ENCODE data around the gene PTBP3. TPM values are rescaled to one million over a fixed set of nuclear protein-coding genes. Genes with fewer than 3 reads are reported as not detected.

PTBP3 gene
- total and polyA plus RNA-seq, 2 of the 4 experiments (the other 2 are of a cell fraction): 8.6 to 15.6 TPM

- CTCF ChIA-PET: no interaction called here
Observed at GRCh38 chr9:112283582-112284253, 49.7 kb downstream of the PTBP3 start.

More at GRCh38 chr9:112283582-112284253, 49.7 kb downstream of the PTBP3 start:
- ATAC-seq (ENCODE audit: low read depth) (no peak), DNase-seq (no peak)
- Histone ChIP-seq H3K4me1 (ENCODE audit: control insufficient read depth, insufficient read depth, low read length) (peaks cover 2% of the 10 kb centered on the region), H2BK5ac (ENCODE audit: low read depth, low read length, poor library complexity, severe bottlenecking) (no peak overlapping the region), H3K56ac (ENCODE audit: extremely low read depth, insufficient read depth, low read length) (no peak overlapping the region), H3K4me2 (ENCODE audit: low read depth, low read length) (no peak overlapping the region), H2AK9ac (replicated peaks; ENCODE audit: low read depth, low read length, poor library complexity) (no peak overlapping the region), H3K79me1 (ENCODE audit: low read depth in 1 of 2, low read length in 2 of 2) (peaks cover 43 to 46% of the 10 kb centered on the region in 2 experiments), H3K4me3 (ENCODE audit: insufficient read depth, low read depth, low read length) (no peak overlapping the region), H3K9ac (ENCODE audit: low read depth, low read length) (no peak overlapping the region), H3K4ac (ENCODE audit: low read depth, low read length) (no peak overlapping the region), H3K18ac (ENCODE audit: low read depth, low read length) (no peak overlapping the region), H4K20me1 (ENCODE audit: insufficient read depth, low read length) (peaks cover 3% of the 10 kb centered on the region; the same call in 1 of the 2 replicates), H2BK20ac (ENCODE audit: low read depth, low read length) (no peak overlapping the region), H4K5ac (ENCODE audit: low read depth, low read length) (no peak overlapping the region), H3K14ac (replicated peaks; ENCODE audit: low read depth, low read length) (no peak overlapping the region), H2BK15ac (ENCODE audit: low read depth, low read length) (no peak overlapping the region), H3K9me1 (ENCODE audit: insufficient read depth, low read length) (no peaks in the 10 kb centered on the region), H2BK120ac (ENCODE audit: low read depth, low read length) (no peak overlapping the region), H2AK5ac (ENCODE audit: low read depth, low read length) (no peak overlapping the region), H3K9me3 (ENCODE audit: control insufficient read depth, insufficient read depth, low read length) (peaks cover 13% of the 10 kb centered on the region), H3K27ac (ENCODE audit: insufficient read depth, low read length) (no peak overlapping the region), H3K36me3 (ENCODE audit: control insufficient read depth, insufficient read depth, low read length) (peaks cover 12% of the 10 kb centered on the region; the same call in 1 of the 2 replicates), H3K23ac (ENCODE audit: low read depth, low read length) (no peak overlapping the region), H4K91ac (ENCODE audit: insufficient read depth, low read depth, low read length) (no peak overlapping the region), H3K27me3 (ENCODE audit: control insufficient read depth, insufficient read depth, low read length) (no peaks in the 10 kb centered on the region), H4K8ac (ENCODE audit: low read depth in 2 of 2, low read length in 2 of 2) (no peak overlapping the region), H2AFZ (replicated peaks; ENCODE audit: low read length, poor library complexity) (no peak overlapping the region)
- POLR2A ChIA-PET (ENCODE audit: unreplicated experiment): no interaction called here
- BruUV-seq (replicated peaks): no TSS peak
- TF ChIP-seq FOS (IDR thresholded peaks at IDR 0.05; ENCODE audit: low read depth, low read length) (no peak), RAD21 (IDR thresholded peaks at IDR 0.05; ENCODE audit: low read length) (no peak), RFX5 (IDR thresholded peaks at IDR 0.05; ENCODE audit: low read depth, low read length) (no peak), POLR2A (IDR thresholded peaks at IDR 0.05; ENCODE audit: low read depth, low read length) (no peak), CEBPB (IDR thresholded peaks at IDR 0.05; ENCODE audit: low read depth, low read length) (no peak), CHD1 (IDR thresholded peaks at IDR 0.05; ENCODE audit: low read depth, low read length) (no peak), CTCF (conservative IDR thresholded peaks at IDR 0.05; ENCODE audit: low read depth, low read length) (no peak), MAFK (IDR thresholded peaks at IDR 0.05; ENCODE audit: low read depth, low read length) (no peak), MAZ (IDR thresholded peaks at IDR 0.05; ENCODE audit: borderline replicate concordance, low read depth, low read length) (no peak), BHLHE40 (IDR thresholded peaks at IDR 0.05; ENCODE audit: low read depth, low read length) (no peak), SMC3 (IDR thresholded peaks at IDR 0.05; ENCODE audit: low read depth, low read length) (no peak), RCOR1 (IDR thresholded peaks at IDR 0.05; ENCODE audit: insufficient replicate concordance, low read length) (no peak), NFE2L2 (IDR thresholded peaks at IDR 0.05; ENCODE audit: low read depth, low read length) (no peak), MXI1 (IDR thresholded peaks at IDR 0.05; ENCODE audit: borderline replicate concordance, low read depth, low read length) (no peak)
- TF ChIP-seq, protein P1, sequence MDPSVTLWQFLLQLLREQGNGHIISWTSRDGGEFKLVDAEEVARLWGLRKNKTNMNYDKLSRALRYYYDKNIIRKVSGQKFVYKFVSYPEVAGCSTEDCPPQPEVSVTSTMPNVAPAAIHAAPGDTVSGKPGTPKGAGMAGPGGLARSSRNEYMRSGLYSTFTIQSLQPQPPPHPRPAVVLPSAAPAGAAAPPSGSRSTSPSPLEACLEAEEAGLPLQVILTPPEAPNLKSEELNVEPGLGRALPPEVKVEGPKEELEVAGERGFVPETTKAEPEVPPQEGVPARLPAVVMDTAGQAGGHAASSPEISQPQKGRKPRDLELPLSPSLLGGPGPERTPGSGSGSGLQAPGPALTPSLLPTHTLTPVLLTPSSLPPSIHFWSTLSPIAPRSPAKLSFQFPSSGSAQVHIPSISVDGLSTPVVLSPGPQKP (IDR thresholded peaks at IDR 0.05; ENCODE audit: borderline replicate concordance, low read depth, low read length): no peak
- TF ChIP-seq, protein P2, sequence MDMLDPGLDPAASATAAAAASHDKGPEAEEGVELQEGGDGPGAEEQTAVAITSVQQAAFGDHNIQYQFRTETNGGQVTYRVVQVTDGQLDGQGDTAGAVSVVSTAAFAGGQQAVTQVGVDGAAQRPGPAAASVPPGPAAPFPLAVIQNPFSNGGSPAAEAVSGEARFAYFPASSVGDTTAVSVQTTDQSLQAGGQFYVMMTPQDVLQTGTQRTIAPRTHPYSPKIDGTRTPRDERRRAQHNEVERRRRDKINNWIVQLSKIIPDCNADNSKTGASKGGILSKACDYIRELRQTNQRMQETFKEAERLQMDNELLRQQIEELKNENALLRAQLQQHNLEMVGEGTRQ (IDR thresholded peaks at IDR 0.05; ENCODE audit: low read depth, low read length): no peak
- dilution Hi-C loops (cut with HindIII; ENCODE audit: low sequenced_read_pairs, unreplicated experiment) (no loop called here), intact Hi-C loops (cut with micrococcal nuclease) (no loop called here), in situ Hi-C loops (cut with MboI; ENCODE audit: low sequenced_read_pairs) (no loop called here)
- 100% methylated on average over 3 of the region's 6 CpGs; no CpG with 5 or more reads in 1 of the 2 experiments for WGBS, 2 experiments (ENCODE audit: extremely low coverage in 2 of 2, insufficient read length in 1 of 2)

Data from IMR-90 (cell line).